ENCODE data around the gene SCRG1. TPM values are rescaled to one million over a fixed set of nuclear protein-coding genes. Genes with fewer than 3 reads are reported as not detected.

Gene SCRG1
- total and polyA plus RNA-seq, 5 donors from 2014 or later = 0.05 to 0.17 TPM; not detected in 3

DNA sequence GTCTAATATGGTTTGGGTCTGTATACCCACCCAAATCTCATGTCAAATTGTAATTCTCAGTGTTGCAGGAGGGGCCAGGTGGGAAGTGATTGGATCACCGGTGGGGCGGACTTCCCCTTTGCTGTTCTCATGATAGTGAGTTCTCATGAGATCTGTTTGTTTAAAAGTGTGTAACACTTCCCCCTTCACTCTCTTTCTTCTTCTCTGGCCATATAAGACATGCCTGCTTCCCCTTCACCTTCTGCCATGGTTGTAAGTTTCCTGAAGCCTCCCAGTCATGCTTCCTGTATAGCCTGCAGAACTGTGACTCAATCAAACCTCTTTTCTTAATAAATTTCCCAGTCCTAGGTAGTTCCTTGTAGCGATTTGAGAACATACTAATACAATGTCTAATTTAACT lies 19.7 kb upstream of the SCRG1 start:
- Mint-ChIP-seq H3K4me3 (no peak overlapping the region), H3K36me3 (no peaks in the 10 kb centered on the region), H3K9me3 (no peaks in the 10 kb centered on the region), H3K27me3 (peaks cover 11% of the 10 kb centered on the region), H3K4me1 (peaks cover 0 to 6% (median 2%) of the 10 kb centered on the region in 4 donors), H3K27ac (no peak overlapping the region)
- no peaks in the 10 kb centered on the region for H3K4me1 ChIP-seq (ENCODE audit: control insufficient read depth, insufficient read depth, low read length, poor library complexity, severe bottlenecking)
- no peak overlapping the region for H3K27ac ChIP-seq (ENCODE audit: insufficient read depth, low read length, poor library complexity, severe bottlenecking)
- H3K9me3 ChIP-seq (ENCODE audit: control insufficient read depth in 2 of 2, low read length in 2 of 2) = no peaks in the 10 kb centered on the region
- no peak overlapping the region for H3K4me3 ChIP-seq (ENCODE audit: low read depth, low read length)
- H3K36me3 ChIP-seq (ENCODE audit: control insufficient read depth, insufficient read depth, low read length) = no peaks in the 10 kb centered on the region
- H3K27me3 ChIP-seq (ENCODE audit: control insufficient read depth, insufficient read depth, low read length) = no peaks in the 10 kb centered on the region
- ATAC-seq (ENCODE audit: low read depth in 2 of 2) = no peak
- no peak for DNase-seq

DNA sequence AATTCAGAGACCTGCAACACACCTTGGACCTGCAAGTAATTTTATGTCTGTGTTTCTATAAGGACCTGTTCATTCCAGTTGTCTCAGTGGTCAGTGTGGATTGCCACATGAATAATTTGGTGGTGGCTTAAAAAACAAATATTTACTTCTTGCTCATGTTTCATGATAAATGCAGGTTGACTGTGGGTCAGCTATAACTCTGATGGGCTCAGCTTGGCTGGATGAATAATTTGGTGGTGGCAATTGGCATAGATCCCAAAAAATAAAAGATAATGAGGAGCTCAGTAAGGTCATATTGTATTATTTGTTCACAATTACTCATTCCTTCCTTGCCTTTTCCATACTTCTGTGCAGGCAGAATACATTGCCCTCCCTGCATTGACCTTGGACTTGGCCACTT lies 18.9 kb upstream of the SCRG1 start:
- Histone ChIP-seq H3K27me3 (ENCODE audit: control insufficient read depth, insufficient read depth, low read length) (no peaks in the 10 kb centered on the region), H3K27ac (ENCODE audit: insufficient read depth, low read length, poor library complexity, severe bottlenecking) (no peak overlapping the region), H3K36me3 (ENCODE audit: control insufficient read depth, insufficient read depth, low read length) (no peaks in the 10 kb centered on the region), H3K4me1 (ENCODE audit: control insufficient read depth, insufficient read depth, low read length, poor library complexity, severe bottlenecking) (no peaks in the 10 kb centered on the region), H3K9me3 (ENCODE audit: control insufficient read depth in 2 of 2, low read length in 2 of 2) (no peaks in the 10 kb centered on the region), H3K4me3 (ENCODE audit: low read depth, low read length) (no peak overlapping the region)
- Mint-ChIP-seq H3K27me3 (peaks cover 11% of the 10 kb centered on the region), H3K4me1 (peaks cover 0 to 6% (median 2%) of the 10 kb centered on the region in 4 donors), H3K27ac (no peak overlapping the region), H3K36me3 (no peaks in the 10 kb centered on the region), H3K9me3 (no peaks in the 10 kb centered on the region), H3K4me3 (peak overlapping the region in 1 of 4 donors; percentile 70)
- DNase-seq (no peak), ATAC-seq (ENCODE audit: low read depth in 2 of 2) (no peak)

DNA sequence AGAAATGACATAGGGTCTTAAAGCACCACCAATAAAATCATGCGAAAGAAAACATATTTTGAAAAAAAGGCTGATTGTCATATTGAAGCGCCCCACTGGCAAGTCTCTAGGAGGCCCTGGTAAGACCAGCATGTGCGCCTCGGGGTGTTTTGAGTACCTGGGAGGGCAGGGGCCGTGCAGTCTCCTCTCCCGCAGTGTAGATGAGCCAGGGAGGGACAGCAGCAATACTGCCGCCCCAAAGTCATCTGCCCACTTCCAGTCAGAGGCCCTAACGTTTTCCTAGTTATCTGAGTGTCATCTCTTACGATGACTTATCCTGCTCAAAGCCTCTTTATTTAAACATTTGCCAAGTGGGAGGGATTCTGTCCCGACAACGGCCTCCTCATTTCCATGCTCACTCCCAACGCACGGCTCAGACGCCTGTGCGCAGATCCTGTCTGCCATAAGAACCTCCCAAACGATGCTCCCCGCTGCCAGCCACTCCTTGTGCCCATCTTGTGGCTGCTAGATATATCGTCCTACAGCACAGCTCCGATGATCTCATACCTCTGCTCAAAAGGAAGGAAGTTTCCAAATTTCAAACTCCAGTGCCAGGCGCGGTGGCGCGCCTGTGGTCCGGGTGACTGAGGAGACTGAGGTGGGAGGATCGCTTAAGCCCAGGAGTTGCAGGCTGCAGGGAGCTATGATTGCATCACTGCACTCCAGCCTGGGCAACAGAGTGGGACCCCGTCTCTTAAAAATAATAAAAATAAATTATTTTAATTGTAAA lies 17.2 kb upstream of the SCRG1 start:
- H3K4me1 ChIP-seq (ENCODE audit: control insufficient read depth, insufficient read depth, low read length, poor library complexity, severe bottlenecking) = no peaks in the 10 kb centered on the region
- H3K36me3 ChIP-seq (ENCODE audit: control insufficient read depth, insufficient read depth, low read length) = no peaks in the 10 kb centered on the region
- no peak overlapping the region for H3K4me3 ChIP-seq (ENCODE audit: low read depth, low read length)
- no peak for ATAC-seq (ENCODE audit: low read depth in 2 of 2)
- no peaks in the 10 kb centered on the region for H3K27me3 ChIP-seq (ENCODE audit: control insufficient read depth, insufficient read depth, low read length)
- peaks cover 11% of the 10 kb centered on the region for H3K27me3 Mint-ChIP-seq
- no peaks in the 10 kb centered on the region for H3K9me3 Mint-ChIP-seq
- no peaks in the 10 kb centered on the region for H3K36me3 Mint-ChIP-seq
- no peaks in the 10 kb centered on the region for H3K9me3 ChIP-seq (ENCODE audit: control insufficient read depth in 2 of 2, low read length in 2 of 2)
- no peak for DNase-seq
- H3K4me3 Mint-ChIP-seq = no peak overlapping the region
- no peak overlapping the region for H3K27ac Mint-ChIP-seq
- no peak overlapping the region for H3K27ac ChIP-seq (ENCODE audit: insufficient read depth, low read length, poor library complexity, severe bottlenecking)
- peaks cover 0 to 6% (median 2%) of the 10 kb centered on the region in 4 donors for H3K4me1 Mint-ChIP-seq

DNA sequence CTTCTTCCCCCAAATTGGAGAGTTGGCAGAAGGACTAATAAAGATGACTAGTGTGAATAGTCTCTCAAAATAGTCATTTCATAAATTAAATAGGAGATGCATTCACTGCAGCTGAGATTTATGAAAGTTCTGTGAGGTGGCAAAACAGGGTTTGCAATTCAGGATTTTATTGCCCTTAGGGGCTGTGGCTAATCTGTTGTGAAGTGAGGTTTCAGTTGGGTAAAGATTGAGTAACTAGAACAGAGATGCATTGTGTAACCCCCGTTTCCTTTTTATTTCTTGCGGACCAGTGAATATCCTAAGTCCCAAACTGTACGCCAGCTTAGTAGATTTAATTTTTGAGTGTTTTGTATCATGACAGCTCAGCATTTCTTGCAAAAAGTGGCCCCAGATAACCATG lies 16.2 kb upstream of the SCRG1 start:
- Mint-ChIP-seq H3K36me3 (no peaks in the 10 kb centered on the region), H3K9me3 (no peaks in the 10 kb centered on the region), H3K27ac (no peak overlapping the region), H3K27me3 (peaks cover 5% of the 10 kb centered on the region), H3K4me1 (no peaks in the 10 kb centered on the region), H3K4me3 (no peak overlapping the region)
- ATAC-seq (ENCODE audit: low read depth in 2 of 2) (no peak), DNase-seq (no peak)
- Histone ChIP-seq H3K36me3 (ENCODE audit: control insufficient read depth, insufficient read depth, low read length) (no peaks in the 10 kb centered on the region), H3K4me3 (ENCODE audit: low read depth, low read length) (no peak overlapping the region), H3K9me3 (ENCODE audit: control insufficient read depth in 2 of 2, low read length in 2 of 2) (no peaks in the 10 kb centered on the region), H3K27ac (ENCODE audit: insufficient read depth, low read length, poor library complexity, severe bottlenecking) (no peak overlapping the region), H3K27me3 (ENCODE audit: control insufficient read depth, insufficient read depth, low read length) (no peaks in the 10 kb centered on the region), H3K4me1 (ENCODE audit: control insufficient read depth, insufficient read depth, low read length, poor library complexity, severe bottlenecking) (no peaks in the 10 kb centered on the region)

DNA sequence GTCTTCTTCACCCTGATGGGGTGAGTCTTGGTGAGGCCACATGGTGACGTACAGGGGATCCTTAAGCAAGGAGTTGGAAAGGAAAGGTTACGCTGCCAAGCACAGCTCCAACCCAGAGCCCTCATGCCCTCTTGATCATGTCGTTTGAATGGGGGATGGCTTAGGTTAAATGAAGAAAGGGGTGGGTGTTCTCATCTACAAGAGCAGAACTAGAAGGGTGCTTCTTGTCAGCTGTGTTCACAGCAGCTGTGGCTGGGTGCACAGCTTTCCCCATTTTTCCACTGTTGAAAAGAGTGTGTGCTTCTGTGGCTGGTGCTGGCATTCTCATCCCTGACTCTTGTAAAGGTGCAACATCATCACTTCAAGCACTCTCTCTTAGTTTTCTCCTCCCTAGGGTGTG lies 15.5 kb upstream of the SCRG1 start:
- Histone ChIP-seq H3K4me3 (ENCODE audit: low read depth, low read length) (no peak overlapping the region), H3K4me1 (ENCODE audit: control insufficient read depth, insufficient read depth, low read length, poor library complexity, severe bottlenecking) (no peaks in the 10 kb centered on the region), H3K27me3 (ENCODE audit: control insufficient read depth, insufficient read depth, low read length) (no peaks in the 10 kb centered on the region), H3K27ac (ENCODE audit: insufficient read depth, low read length, poor library complexity, severe bottlenecking) (no peak overlapping the region), H3K36me3 (ENCODE audit: control insufficient read depth, insufficient read depth, low read length) (no peaks in the 10 kb centered on the region), H3K9me3 (ENCODE audit: control insufficient read depth in 2 of 2, low read length in 2 of 2) (no peaks in the 10 kb centered on the region)
- DNase-seq = no peak
- Mint-ChIP-seq H3K9me3 (no peaks in the 10 kb centered on the region), H3K36me3 (no peaks in the 10 kb centered on the region), H3K4me1 (no peaks in the 10 kb centered on the region), H3K4me3 (no peak overlapping the region), H3K27ac (no peak overlapping the region), H3K27me3 (no peaks in the 10 kb centered on the region)
- no peak for ATAC-seq (ENCODE audit: low read depth in 2 of 2)

DNA sequence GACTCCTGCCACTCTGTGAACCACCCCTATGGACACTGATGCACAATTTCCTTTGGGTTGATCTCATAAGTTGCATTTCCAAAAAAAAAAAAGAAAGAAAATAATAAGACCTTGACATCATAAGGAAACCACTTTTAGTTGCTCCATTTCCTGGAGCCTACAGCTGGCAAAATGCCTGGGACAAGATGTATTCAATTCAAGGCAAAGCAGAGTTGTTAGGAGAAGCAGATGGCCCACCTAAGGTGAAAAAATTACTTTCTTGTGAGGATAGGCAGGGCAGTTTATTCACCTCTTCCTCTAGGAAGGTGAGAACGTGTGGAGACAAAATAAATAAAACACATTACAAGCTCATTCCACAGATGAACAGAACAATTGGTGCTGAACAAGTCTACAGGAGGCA lies 14.1 kb upstream of the SCRG1 start:
- Mint-ChIP-seq H3K36me3 (no peaks in the 10 kb centered on the region), H3K9me3 (no peaks in the 10 kb centered on the region), H3K27me3 (no peaks in the 10 kb centered on the region), H3K4me1 (no peaks in the 10 kb centered on the region), H3K4me3 (no peak overlapping the region), H3K27ac (no peak overlapping the region)
- H3K4me1 ChIP-seq (ENCODE audit: control insufficient read depth, insufficient read depth, low read length, poor library complexity, severe bottlenecking) = no peaks in the 10 kb centered on the region
- H3K27ac ChIP-seq (ENCODE audit: insufficient read depth, low read length, poor library complexity, severe bottlenecking) = no peak overlapping the region
- H3K27me3 ChIP-seq (ENCODE audit: control insufficient read depth, insufficient read depth, low read length) = no peaks in the 10 kb centered on the region
- no peaks in the 10 kb centered on the region for H3K36me3 ChIP-seq (ENCODE audit: control insufficient read depth, insufficient read depth, low read length)
- H3K4me3 ChIP-seq (ENCODE audit: low read depth, low read length) = no peak overlapping the region
- no peaks in the 10 kb centered on the region for H3K9me3 ChIP-seq (ENCODE audit: control insufficient read depth in 2 of 2, low read length in 2 of 2)
- ATAC-seq (ENCODE audit: low read depth in 2 of 2) = no peak
- no peak for DNase-seq

DNA sequence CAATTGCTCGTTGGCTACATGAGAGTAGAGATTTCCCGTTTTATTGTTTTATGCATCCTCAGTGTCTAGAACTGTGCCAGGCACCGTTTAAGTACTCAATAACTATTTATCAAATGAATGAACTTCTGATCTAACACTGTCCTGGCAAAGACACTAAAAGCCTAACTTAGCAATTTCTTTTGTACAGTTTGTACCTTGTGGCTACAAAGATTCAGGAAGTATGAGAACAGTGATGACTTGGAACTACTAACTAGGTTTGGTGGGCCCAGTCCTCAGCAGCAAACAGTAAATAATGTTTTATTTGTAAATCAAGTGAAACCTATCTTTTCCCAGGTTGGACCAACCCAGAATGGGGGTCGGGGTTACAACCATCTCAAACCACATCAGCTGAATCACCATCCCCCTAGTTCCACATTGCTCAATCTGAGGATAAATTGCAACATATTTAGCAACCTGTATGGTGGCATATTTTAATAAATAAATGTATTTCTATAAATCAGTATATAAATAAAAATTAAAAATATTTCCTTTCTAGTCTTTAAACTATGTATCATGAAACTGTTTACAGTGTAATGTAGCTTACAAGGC lies 12.3 kb upstream of the SCRG1 start:
- H3K27me3 ChIP-seq (ENCODE audit: control insufficient read depth, insufficient read depth, low read length) = no peaks in the 10 kb centered on the region
- no peaks in the 10 kb centered on the region for H3K36me3 Mint-ChIP-seq
- H3K4me3 Mint-ChIP-seq = no peak overlapping the region
- no peak overlapping the region for H3K27ac Mint-ChIP-seq
- DNase-seq = no peak
- no peaks in the 10 kb centered on the region for H3K4me1 ChIP-seq (ENCODE audit: control insufficient read depth, insufficient read depth, low read length, poor library complexity, severe bottlenecking)
- H3K4me1 Mint-ChIP-seq = no peaks in the 10 kb centered on the region
- H3K9me3 Mint-ChIP-seq = no peaks in the 10 kb centered on the region
- no peaks in the 10 kb centered on the region for H3K27me3 Mint-ChIP-seq
- no peak overlapping the region for H3K4me3 ChIP-seq (ENCODE audit: low read depth, low read length)
- ATAC-seq (ENCODE audit: low read depth in 2 of 2) = no peak
- no peak overlapping the region for H3K27ac ChIP-seq (ENCODE audit: insufficient read depth, low read length, poor library complexity, severe bottlenecking)
- no peaks in the 10 kb centered on the region for H3K9me3 ChIP-seq (ENCODE audit: control insufficient read depth in 2 of 2, low read length in 2 of 2)
- H3K36me3 ChIP-seq (ENCODE audit: control insufficient read depth, insufficient read depth, low read length) = no peaks in the 10 kb centered on the region

DNA sequence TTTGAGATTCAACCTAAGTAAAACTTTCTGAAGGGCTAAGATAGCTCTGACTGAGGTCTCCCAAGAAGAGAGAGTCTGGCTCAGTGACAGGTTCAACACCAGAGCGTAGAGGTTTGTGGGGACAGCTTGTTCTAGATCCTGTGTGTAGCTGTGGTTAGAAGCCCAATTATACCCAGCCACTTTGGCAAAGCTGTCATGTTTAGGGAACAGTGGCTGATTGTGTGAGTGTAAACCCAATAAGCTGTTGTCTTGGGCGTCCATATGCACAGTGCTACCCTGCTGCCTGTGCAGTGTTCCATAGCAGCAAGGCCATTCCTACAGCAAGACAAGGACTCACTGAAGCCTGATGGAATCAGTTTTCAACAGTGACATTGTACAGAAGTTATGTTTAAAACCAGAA lies 11.2 kb upstream of the SCRG1 start:
- Mint-ChIP-seq H3K36me3 (peaks cover 2% of the 10 kb centered on the region), H3K9me3 (no peaks in the 10 kb centered on the region), H3K27me3 (no peaks in the 10 kb centered on the region), H3K27ac (no peak overlapping the region), H3K4me1 (peaks cover 0 to 9% (median 0%) of the 10 kb centered on the region in 4 donors), H3K4me3 (no peak overlapping the region)
- Histone ChIP-seq H3K9me3 (ENCODE audit: control insufficient read depth in 2 of 2, low read length in 2 of 2) (no peaks in the 10 kb centered on the region), H3K36me3 (ENCODE audit: control insufficient read depth, insufficient read depth, low read length) (no peaks in the 10 kb centered on the region), H3K4me1 (ENCODE audit: control insufficient read depth, insufficient read depth, low read length, poor library complexity, severe bottlenecking) (no peaks in the 10 kb centered on the region), H3K4me3 (ENCODE audit: low read depth, low read length) (no peak overlapping the region), H3K27me3 (ENCODE audit: control insufficient read depth, insufficient read depth, low read length) (no peaks in the 10 kb centered on the region), H3K27ac (ENCODE audit: insufficient read depth, low read length, poor library complexity, severe bottlenecking) (no peak overlapping the region)
- DNase-seq (no peak), ATAC-seq (ENCODE audit: low read depth in 2 of 2) (no peak)

Measured in CD4-positive, CD25-positive, alpha-beta regulatory T cell (primary cell).